A549 treated with AZD9567 at 1 μM for 4 hours (cell line): ENCODE results near the gene ITGBL1. TPM values are rescaled to one million over a fixed set of nuclear protein-coding genes. Genes with fewer than 3 reads are reported as not detected.

Source experiments
- total RNA-seq: library from RNA; stranded (reverse); fragments of 200-300 nt; extraction: Qiagen RNA extraction; gene quantifications from 5 replicates; pipeline ENCODE4 v1.2.3, GENCODE V29; 2022; ENCODE audit not compliant: insufficient read depth

The ITGBL1 gene, protein sequence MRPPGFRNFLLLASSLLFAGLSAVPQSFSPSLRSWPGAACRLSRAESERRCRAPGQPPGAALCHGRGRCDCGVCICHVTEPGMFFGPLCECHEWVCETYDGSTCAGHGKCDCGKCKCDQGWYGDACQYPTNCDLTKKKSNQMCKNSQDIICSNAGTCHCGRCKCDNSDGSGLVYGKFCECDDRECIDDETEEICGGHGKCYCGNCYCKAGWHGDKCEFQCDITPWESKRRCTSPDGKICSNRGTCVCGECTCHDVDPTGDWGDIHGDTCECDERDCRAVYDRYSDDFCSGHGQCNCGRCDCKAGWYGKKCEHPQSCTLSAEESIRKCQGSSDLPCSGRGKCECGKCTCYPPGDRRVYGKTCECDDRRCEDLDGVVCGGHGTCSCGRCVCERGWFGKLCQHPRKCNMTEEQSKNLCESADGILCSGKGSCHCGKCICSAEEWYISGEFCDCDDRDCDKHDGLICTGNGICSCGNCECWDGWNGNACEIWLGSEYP
- total RNA-seq, result 0.99 to 2.0 TPM (median 1.6 TPM) in 5 replicates

DNA sequence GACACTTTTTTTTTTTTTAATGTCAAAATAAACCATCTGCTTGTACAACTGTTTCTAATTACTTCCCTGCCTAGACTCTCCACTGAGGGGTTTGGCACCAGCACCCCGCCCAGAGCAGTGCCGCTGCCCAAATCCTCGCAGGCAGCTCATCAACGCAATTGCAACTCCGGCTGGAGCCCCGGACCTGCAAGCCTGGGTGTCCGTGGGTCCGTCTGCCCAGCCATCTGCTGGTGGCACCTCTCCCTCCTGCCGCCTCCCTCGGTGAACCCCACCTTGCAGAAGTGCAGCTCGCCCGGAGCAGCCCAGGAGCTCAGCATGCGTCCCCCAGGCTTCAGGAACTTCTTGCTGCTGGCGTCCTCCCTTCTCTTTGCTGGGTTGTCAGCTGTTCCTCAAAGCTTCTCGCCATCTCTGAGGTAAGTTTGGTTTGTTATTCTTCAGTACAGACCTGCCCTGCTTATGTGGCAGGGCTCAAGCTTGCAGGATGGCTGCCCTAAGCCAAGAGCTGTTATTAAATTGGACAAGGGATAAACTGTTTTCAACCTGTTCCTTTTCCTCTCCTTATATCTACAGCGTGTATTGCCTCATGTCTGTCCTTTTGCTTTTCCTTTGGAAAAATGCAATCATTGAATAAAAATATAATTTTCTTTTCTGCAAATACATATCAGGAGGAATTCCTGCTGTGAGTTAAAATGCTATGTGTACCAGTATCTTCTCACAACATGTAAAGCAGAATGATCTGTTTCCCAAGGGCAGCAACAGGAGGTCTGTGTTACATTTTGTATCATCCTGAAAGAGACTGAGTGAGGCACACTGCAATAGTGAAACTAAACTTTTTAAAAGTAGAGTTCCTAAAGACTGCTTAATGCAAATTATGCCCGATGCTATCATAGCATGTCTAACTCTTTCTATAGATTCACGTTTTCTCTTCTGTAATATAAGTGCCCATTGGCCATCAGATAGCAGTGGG, at the start of gene ITGBL1:
Gene ITGBL1, plus strand, starts transcription at position 157 of the 967 bp plus-strand sequence. Its CDS starts 159 bp downstream, at position 316.

DNA sequence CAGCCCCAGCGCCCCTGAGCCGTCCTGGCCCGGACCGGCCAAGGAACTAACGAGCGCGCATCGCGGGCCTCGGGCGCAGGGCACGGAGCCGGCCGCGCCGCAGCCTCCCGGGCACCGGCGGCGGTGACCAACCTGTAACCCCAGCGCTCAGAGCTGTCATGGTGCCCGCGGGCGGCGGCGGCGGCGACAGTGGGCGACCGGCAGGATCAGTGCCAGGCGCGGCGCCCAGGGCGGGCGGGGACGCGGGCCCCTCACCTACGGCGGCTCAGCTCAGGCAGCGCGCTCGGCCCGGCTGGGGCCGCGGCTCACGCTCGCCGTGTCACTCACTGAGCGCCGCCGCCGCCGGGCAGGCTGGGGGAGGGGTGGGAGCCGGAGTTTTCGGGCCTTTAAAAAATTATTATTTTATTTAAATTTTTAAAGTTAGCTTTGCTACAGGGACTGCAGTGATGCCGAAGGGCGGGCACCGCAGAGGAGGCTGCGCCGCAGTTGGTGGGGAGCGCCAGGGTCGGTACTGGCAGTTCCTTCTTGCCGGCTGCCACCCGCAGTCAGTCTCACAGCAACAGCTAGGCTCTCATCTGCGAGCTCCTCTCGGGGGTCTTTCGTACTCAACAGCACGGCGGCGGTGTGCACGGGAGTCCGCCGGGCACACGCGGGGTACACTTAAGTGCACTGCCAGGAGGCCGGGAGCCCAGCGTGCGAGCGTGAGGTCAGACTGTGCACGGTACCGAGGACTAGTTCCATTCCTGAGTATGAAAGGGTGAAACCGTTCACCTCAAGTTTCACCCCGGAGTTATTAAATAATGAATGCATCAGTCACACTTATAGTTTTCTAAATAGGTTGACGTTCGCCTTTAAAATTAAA, 36.1 kb upstream of the ITGBL1 start, which contains the start of gene NALCN:
Gene NALCN, minus strand, starts transcription at position 328 of the 862 bp plus-strand sequence. CDS start 17,382 bp downstream, outside the sequence.

Other genes starting within 250 kb of the ITGBL1 start
- 3.5 to 5.1 TPM (median 4.1 TPM) in 5 replicates for gene NALCN, start 36.2 kb upstream of the ITGBL1 start, total RNA-seq